Measurements from ENCODE around the gene CNKSR3.
A peak's percentile ranks its signal among the peaks of the same experiment; 100 is the strongest.

Gene CNKSR3

DNA sequence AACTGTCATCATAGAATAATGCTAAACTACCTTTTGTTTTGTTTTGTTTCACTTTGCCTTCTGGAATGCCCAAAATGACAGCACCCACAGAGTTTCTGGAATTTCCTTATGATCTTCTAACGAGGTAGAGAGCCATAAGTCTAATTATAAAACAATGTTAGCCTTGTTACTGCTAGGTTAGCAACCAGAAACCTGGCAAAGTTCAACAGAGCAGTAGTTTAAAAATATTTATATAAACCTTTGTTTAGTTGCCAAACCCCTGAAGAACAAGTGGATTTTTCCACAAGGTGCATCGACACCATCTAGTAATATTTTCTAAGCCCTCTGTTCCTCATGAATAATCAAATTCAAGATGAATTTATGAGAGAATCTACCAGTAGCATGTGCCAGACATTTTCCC, 126.3 kb downstream of the CNKSR3 start:
- no peak for DNase-seq (ENCODE audit: low read depth, low spot score)

DNA sequence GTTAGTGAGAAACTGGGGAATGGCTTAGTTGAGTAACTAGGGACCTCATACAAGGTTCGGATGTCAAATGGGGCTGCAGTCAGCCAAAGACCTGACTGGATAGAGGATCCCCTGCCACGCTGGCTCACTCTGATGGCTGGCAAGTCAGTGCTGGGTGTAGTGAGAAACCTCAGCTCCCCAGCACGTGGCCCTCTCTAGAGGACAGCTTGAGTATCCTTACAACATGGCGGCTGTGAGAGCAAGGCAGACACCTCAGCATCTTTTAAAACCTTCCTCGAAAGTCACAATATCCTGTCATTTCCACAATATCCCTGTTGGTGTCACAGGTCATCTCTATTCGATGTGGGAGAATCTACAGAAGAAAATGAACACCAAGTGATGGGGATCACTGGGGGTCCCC, 127.2 kb downstream of the CNKSR3 start:
- no CpG with 5 or more reads among the region's 6 CpGs for WGBS (ENCODE audit: insufficient coverage, insufficient read length)
- no peak overlapping the region for H3K27ac ChIP-seq (ENCODE audit: low read length)
- no peaks in the 10 kb centered on the region for H3K4me1 ChIP-seq (ENCODE audit: control insufficient read depth, insufficient read depth, low read length)

More for the DNA sequence above, 126.3 kb downstream of the CNKSR3 start:
- no CpG with 5 or more reads among the region's 2 CpGs for WGBS (ENCODE audit: insufficient coverage, insufficient read length)
- no peaks in the 10 kb centered on the region for H3K4me1 ChIP-seq (ENCODE audit: control insufficient read depth, insufficient read depth, low read length)
- H3K36me3 ChIP-seq (ENCODE audit: control insufficient read depth, insufficient read depth, low read length), result no peaks in the 10 kb centered on the region
- no peak overlapping the region for H3K4me3 ChIP-seq (ENCODE audit: low read length)
- H3K9me3 ChIP-seq (ENCODE audit: control insufficient read depth, insufficient read depth, low read length), result no peaks in the 10 kb centered on the region
- no peaks in the 10 kb centered on the region for H3K27me3 ChIP-seq (ENCODE audit: control insufficient read depth, insufficient read depth, low read length)
- H3K27ac ChIP-seq (ENCODE audit: low read length), result no peak overlapping the region

DNA sequence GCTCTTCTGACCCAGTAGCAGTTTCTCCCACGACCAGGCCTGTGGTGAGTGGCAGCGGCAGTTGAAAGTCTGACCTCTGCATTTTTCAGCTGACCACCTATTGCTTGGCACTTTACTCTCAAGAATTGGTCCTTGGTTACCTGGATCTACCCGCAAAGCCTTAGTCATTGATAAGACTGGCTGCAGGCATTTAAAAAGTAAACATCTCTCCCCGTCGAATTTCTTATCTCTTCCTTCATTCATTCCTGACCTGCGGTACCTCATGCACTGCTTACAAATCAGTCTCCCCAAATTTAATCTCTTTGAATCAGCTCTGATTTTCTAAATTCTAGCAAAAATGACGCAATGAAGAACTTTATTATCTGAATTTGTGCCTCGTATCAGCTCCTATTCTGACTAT, 127.7 kb downstream of the CNKSR3 start:
- Histone ChIP-seq H3K9me3 (ENCODE audit: control insufficient read depth, insufficient read depth, low read length) (no peaks in the 10 kb centered on the region), H3K36me3 (ENCODE audit: control insufficient read depth, insufficient read depth, low read length) (no peaks in the 10 kb centered on the region), H3K4me3 (ENCODE audit: low read length) (no peak overlapping the region), H3K27me3 (ENCODE audit: control insufficient read depth, insufficient read depth, low read length) (no peaks in the 10 kb centered on the region), H3K27ac (ENCODE audit: low read length) (no peak overlapping the region), H3K4me1 (ENCODE audit: control insufficient read depth, insufficient read depth, low read length) (no peaks in the 10 kb centered on the region)
- 100% methylated on average over 1 of the region's 8 CpGs for WGBS (ENCODE audit: insufficient coverage, insufficient read length)
- no peak for DNase-seq (ENCODE audit: low read depth, low spot score)

More for the DNA sequence above, 127.2 kb downstream of the CNKSR3 start:
- Histone ChIP-seq H3K27me3 (ENCODE audit: control insufficient read depth, insufficient read depth, low read length) (no peaks in the 10 kb centered on the region), H3K9me3 (ENCODE audit: control insufficient read depth, insufficient read depth, low read length) (no peaks in the 10 kb centered on the region), H3K4me3 (ENCODE audit: low read length) (no peak overlapping the region), H3K36me3 (ENCODE audit: control insufficient read depth, insufficient read depth, low read length) (no peaks in the 10 kb centered on the region)
- DNase-seq (ENCODE audit: low read depth, low spot score), result no peak

DNA sequence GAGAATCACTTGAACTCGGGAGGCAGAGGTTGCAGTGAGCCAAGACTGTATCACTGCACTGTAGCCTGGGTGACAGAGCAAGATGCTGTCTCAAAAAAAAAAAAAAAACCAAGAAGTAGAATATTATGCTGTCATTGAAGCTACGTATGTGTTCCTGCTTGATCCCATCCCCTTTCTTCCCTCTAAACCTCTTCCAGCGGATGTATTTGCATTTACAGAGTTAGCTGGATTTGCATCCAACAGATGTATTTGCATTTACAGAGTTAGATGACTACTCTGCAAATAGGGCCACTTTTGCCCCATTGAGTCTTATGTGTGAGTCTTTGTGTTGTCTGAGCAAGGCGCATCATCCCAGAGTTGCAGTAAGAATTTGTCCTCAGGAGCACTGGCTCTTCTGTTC, 128.9 kb downstream of the CNKSR3 start:
- DNase-seq (ENCODE audit: low read depth, low spot score), result no peak
- Histone ChIP-seq H3K4me1 (ENCODE audit: control insufficient read depth, insufficient read depth, low read length) (no peaks in the 10 kb centered on the region), H3K9me3 (ENCODE audit: control insufficient read depth, insufficient read depth, low read length) (no peaks in the 10 kb centered on the region), H3K36me3 (ENCODE audit: control insufficient read depth, insufficient read depth, low read length) (no peaks in the 10 kb centered on the region), H3K27ac (ENCODE audit: low read length) (no peak overlapping the region), H3K27me3 (ENCODE audit: control insufficient read depth, insufficient read depth, low read length) (no peaks in the 10 kb centered on the region), H3K4me3 (ENCODE audit: low read length) (no peak overlapping the region)
- no CpG with 5 or more reads among the region's 4 CpGs for WGBS (ENCODE audit: insufficient coverage, insufficient read length)

DNA sequence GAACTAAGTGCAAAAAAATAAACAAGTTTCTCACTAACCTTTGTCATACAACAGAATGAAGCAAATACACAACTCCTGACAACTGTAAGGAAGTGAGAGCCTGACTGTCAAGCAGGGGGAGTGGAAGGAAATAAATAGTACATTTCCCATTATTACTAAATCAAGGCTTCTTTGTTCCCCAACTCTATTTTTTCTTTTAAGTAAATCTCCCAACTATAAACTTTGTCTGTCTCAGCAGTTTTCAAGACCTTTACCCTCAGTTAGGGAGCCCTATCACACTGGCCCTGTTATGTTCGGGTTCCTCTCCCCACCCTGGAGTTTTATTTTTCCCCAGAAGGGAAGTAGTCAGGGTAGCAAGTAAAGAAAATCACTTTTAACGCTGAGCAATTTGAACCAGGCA, 129.7 kb downstream of the CNKSR3 start:
- Histone ChIP-seq H3K4me3 (ENCODE audit: low read length) (no peak overlapping the region), H3K27me3 (ENCODE audit: control insufficient read depth, insufficient read depth, low read length) (no peaks in the 10 kb centered on the region), H3K36me3 (ENCODE audit: control insufficient read depth, insufficient read depth, low read length) (no peaks in the 10 kb centered on the region), H3K4me1 (ENCODE audit: control insufficient read depth, insufficient read depth, low read length) (no peaks in the 10 kb centered on the region), H3K27ac (ENCODE audit: low read length) (no peak overlapping the region), H3K9me3 (ENCODE audit: control insufficient read depth, insufficient read depth, low read length) (no peaks in the 10 kb centered on the region)
- DNase-seq (ENCODE audit: low read depth, low spot score), result no peak
- WGBS (ENCODE audit: insufficient coverage, insufficient read length), result no CpG with 5 or more reads among the region's 2 CpGs

DNA sequence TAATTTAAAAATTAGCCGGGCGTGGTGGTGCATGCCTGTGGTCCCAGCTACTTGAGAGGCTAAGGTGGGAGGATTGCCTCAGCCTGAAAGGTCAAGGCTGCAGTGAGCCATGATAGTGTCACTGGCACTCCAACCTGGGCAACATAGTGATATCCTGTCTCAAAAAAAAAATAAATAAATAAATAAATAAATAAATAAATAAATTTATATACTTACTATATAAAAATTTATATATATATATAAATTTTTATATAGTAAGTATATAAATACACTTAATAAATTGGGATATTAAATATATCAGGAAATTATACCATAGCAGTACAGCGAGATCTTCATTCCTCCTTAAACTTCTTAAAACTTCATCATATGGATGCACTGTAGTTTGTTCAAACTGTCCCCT, 130.9 kb downstream of the CNKSR3 start:
- H3K9me3 ChIP-seq (ENCODE audit: control insufficient read depth, insufficient read depth, low read length), result no peaks in the 10 kb centered on the region
- no peaks in the 10 kb centered on the region for H3K27me3 ChIP-seq (ENCODE audit: control insufficient read depth, insufficient read depth, low read length)
- no CpG with 5 or more reads among the region's 3 CpGs for WGBS (ENCODE audit: insufficient coverage, insufficient read length)
- no peaks in the 10 kb centered on the region for H3K4me1 ChIP-seq (ENCODE audit: control insufficient read depth, insufficient read depth, low read length)
- H3K36me3 ChIP-seq (ENCODE audit: control insufficient read depth, insufficient read depth, low read length), result no peaks in the 10 kb centered on the region
- H3K4me3 ChIP-seq (ENCODE audit: low read length), result no peak overlapping the region
- no peak for DNase-seq (ENCODE audit: low read depth, low spot score)
- H3K27ac ChIP-seq (ENCODE audit: low read length), result no peak overlapping the region

DNA sequence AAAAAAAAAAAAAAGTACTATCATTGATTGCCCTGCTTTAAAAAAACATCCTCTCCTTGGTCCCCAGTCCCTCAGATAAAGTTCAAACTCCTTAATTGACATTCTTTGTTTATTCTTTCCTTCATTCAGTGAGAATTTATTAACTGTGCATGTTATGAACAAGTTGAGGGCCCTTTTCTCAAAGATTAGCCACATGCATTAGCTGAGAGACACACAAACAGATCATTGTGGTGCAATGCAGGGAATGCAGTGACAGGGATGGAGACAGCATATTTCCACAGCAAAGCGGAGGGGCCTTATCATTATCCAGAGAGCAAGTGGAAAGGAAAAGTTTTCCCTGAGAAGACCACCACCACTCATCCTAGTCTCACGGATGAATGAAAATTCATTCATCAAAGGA, 132.0 kb downstream of the CNKSR3 start:
- no peaks in the 10 kb centered on the region for H3K36me3 ChIP-seq (ENCODE audit: control insufficient read depth, insufficient read depth, low read length)
- no peak overlapping the region for H3K27ac ChIP-seq (ENCODE audit: low read length)
- no CpG with 5 or more reads among the region's 2 CpGs for WGBS (ENCODE audit: insufficient coverage, insufficient read length)
- no peaks in the 10 kb centered on the region for H3K9me3 ChIP-seq (ENCODE audit: control insufficient read depth, insufficient read depth, low read length)
- H3K4me3 ChIP-seq (ENCODE audit: low read length), result no peak overlapping the region
- H3K4me1 ChIP-seq (ENCODE audit: control insufficient read depth, insufficient read depth, low read length), result no peaks in the 10 kb centered on the region
- DNase-seq (ENCODE audit: low read depth, low spot score), result no peak
- H3K27me3 ChIP-seq (ENCODE audit: control insufficient read depth, insufficient read depth, low read length), result no peaks in the 10 kb centered on the region

DNA sequence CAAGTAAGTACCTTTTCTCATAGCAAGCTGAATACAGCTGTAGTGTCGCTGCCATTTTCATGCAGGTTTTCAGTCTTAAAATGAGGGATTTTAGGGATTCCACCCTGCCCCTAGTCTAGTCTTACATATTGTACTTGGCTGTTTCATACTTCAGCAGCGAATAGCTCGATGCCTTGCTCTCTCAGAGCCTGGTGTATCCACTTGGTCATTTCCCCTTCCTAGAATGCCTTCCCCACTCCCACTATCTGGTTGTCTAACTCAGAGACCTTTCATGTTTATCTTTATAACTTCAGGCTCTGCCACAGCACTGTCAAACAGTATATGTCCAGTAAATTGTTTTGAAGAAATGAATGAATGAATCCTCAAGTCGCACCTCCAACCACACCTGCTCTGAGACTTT, 132.8 kb downstream of the CNKSR3 start:
- DNase-seq (ENCODE audit: low read depth, low spot score), result no peak
- Histone ChIP-seq H3K9me3 (ENCODE audit: control insufficient read depth, insufficient read depth, low read length) (no peaks in the 10 kb centered on the region), H3K4me1 (ENCODE audit: control insufficient read depth, insufficient read depth, low read length) (no peaks in the 10 kb centered on the region), H3K27ac (ENCODE audit: low read length) (no peak overlapping the region), H3K36me3 (ENCODE audit: control insufficient read depth, insufficient read depth, low read length) (no peaks in the 10 kb centered on the region), H3K4me3 (ENCODE audit: low read length) (no peak overlapping the region), H3K27me3 (ENCODE audit: control insufficient read depth, insufficient read depth, low read length) (no peaks in the 10 kb centered on the region)
- no CpG with 5 or more reads among the region's 4 CpGs for WGBS (ENCODE audit: insufficient coverage, insufficient read length)

DNA sequence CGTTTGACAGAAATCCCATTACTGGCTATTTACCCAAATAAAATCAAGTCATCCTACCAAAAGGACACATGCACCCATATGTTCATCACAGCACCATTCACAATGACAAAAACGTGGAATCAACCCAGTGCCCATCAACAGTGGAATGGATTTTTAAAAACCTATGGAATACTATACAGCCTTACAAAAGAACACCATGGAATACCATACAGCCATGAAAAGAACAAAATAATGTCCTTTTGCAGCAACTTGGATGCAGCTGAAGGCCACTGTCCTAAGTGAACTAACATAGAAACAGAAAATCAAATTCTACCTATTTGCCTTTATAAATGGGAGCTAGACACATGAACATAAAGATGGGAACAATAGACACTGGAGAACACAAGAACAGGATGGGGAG, 136.5 kb downstream of the CNKSR3 start:
- Histone ChIP-seq H3K27me3 (ENCODE audit: control insufficient read depth, insufficient read depth, low read length) (no peaks in the 10 kb centered on the region), H3K27ac (ENCODE audit: low read length) (no peak overlapping the region), H3K9me3 (ENCODE audit: control insufficient read depth, insufficient read depth, low read length) (no peaks in the 10 kb centered on the region), H3K36me3 (ENCODE audit: control insufficient read depth, insufficient read depth, low read length) (no peaks in the 10 kb centered on the region), H3K4me3 (ENCODE audit: low read length) (no peak overlapping the region), H3K4me1 (ENCODE audit: control insufficient read depth, insufficient read depth, low read length) (no peaks in the 10 kb centered on the region)
- DNase-seq (ENCODE audit: low read depth, low spot score), result no peak
- no CpG with 5 or more reads among the region's 2 CpGs for WGBS (ENCODE audit: insufficient coverage, insufficient read length)

DNA sequence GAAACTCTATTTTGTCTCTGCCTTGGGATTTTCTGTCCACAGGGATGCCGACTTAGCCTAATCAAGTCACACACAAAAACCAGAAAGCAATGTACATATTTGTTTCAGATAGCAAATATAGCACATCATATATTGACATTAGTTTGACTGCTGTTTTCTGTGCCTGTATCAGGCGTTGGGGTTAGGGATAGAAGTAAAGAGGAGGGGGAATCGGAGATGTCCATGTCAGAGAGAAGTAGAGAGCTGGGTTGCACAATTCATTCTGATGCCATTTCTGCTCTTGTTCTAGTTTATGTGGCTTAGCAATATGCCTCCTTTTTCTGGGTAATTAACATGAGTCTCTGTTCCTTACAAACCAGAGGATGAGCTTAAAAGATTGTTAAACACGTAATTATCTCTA, 139.2 kb downstream of the CNKSR3 start:
- no peaks in the 10 kb centered on the region for H3K27me3 ChIP-seq (ENCODE audit: control insufficient read depth, insufficient read depth, low read length)
- H3K36me3 ChIP-seq (ENCODE audit: control insufficient read depth, insufficient read depth, low read length), result no peaks in the 10 kb centered on the region
- no peaks in the 10 kb centered on the region for H3K4me1 ChIP-seq (ENCODE audit: control insufficient read depth, insufficient read depth, low read length)
- no CpG with 5 or more reads among the region's 4 CpGs for WGBS (ENCODE audit: insufficient coverage, insufficient read length)
- DNase-seq (ENCODE audit: low read depth, low spot score), result no peak
- H3K27ac ChIP-seq (ENCODE audit: low read length), result no peak overlapping the region
- no peaks in the 10 kb centered on the region for H3K9me3 ChIP-seq (ENCODE audit: control insufficient read depth, insufficient read depth, low read length)
- H3K4me3 ChIP-seq (ENCODE audit: low read length), result no peak overlapping the region

DNA sequence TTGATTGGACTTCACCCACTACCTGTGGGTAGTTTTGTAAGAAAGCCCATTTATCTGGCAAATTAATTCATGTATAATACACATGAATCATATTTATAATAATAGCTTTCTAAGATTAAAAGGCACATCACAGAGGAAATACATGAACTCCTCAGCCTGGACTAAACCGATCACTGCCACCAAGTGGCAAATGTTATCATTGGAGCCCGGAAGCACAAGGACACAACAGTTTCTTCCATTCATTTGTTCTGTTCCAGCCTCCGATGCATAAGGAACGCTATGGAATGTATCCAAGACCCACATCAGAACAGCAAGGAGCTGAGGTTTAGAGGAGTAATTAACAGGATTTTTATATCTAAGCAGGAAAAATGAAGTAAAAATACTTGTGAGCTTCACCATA, 139.9 kb downstream of the CNKSR3 start:
- Histone ChIP-seq H3K36me3 (ENCODE audit: control insufficient read depth, insufficient read depth, low read length) (no peaks in the 10 kb centered on the region), H3K27ac (ENCODE audit: low read length) (no peak overlapping the region), H3K4me1 (ENCODE audit: control insufficient read depth, insufficient read depth, low read length) (no peaks in the 10 kb centered on the region), H3K27me3 (ENCODE audit: control insufficient read depth, insufficient read depth, low read length) (no peaks in the 10 kb centered on the region), H3K4me3 (ENCODE audit: low read length) (no peak overlapping the region), H3K9me3 (ENCODE audit: control insufficient read depth, insufficient read depth, low read length) (no peaks in the 10 kb centered on the region)
- WGBS (ENCODE audit: insufficient coverage, insufficient read length), result no CpG with 5 or more reads among the region's 4 CpGs
- peak; percentile 5 for DNase-seq (ENCODE audit: low read depth, low spot score)

Measured in iPS DF 6.9 (cell line).